GM21390 (cell line): ENCODE data around the gene SPEM3.

Experiments used
- ATAC-seq: cut with Tn5 transposase; IDR thresholded peaks from one replicate; pipeline ENCODE4 v1.9.1; 2021; ENCODE audit not compliant: unreplicated experiment

The SPEM3 gene

DNA sequence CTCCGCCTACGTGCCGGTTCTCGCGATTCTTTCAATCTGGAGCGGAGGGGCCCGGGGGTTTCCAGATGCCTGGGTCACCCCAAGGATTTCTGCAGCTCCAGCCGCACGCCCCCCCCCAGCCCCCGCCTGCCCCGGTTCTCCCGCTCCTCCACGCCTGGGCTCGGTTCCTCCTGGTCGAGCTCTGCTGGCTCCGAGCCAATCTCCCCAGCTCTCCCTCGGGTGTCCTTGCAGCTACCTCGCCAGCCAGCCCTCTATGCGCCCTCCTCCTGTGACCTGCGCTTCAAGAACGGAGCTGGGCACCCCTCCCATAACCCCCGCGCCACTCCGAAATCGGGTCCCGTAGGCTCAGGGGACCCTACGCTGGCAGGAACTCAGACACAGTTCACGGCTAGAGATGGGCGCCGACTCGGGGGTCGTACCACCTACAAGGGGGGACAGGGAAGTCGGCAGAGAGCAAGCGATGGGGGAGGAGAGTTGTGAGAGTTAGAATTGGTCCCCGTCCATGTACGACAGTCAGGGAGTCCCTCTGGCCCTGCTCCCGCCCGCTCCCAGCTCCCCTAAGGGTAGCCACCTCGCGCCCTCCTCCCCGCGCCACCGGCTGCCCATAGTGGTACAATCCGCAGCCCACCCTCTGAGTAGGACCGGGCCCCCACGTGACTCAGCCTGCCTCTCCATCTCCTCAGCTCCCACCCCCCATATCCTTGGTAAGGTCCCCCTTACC lies 11.6 kb downstream of the SPEM3 start:
- no peak for ATAC-seq

DNA sequence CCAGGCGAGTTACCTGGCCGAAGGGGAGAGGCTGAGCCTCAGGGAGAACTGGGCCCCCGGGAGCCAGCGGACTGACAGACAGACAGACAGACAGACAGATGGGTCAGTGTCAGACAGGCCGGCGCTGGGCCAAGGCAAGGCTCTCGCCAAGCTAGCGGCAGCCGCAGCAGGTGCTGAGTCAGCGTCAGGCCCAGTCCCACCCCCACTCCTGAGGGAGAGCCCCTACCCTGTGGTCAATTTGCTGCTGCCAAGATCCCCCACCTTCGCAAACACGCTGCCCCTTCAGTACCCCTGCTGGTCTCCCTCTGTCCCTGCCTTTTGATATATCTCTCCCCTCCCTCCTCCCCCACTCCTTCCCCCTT lies 12.2 kb downstream of the SPEM3 start:
- no peak for ATAC-seq

DNA sequence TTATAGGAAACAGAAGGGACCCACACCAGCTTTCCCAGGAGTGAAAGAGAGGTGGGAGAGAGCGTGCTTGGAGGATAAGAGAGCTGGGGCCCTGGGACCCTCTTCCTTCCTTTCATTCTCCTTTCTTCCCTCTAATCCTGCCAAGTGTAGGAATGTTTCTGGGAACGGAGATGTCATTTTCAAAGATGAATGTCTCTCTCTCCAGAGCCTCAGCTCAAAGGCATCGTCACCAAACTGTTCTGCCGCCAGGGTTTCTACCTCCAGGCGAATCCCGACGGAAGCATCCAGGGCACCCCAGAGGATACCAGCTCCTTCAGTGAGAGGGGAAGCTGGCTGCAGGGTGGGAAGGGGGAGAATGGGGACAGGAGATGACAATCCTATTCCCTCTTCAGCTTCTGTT lies 12.6 kb downstream of the SPEM3 start:
- no peak for ATAC-seq

DNA sequence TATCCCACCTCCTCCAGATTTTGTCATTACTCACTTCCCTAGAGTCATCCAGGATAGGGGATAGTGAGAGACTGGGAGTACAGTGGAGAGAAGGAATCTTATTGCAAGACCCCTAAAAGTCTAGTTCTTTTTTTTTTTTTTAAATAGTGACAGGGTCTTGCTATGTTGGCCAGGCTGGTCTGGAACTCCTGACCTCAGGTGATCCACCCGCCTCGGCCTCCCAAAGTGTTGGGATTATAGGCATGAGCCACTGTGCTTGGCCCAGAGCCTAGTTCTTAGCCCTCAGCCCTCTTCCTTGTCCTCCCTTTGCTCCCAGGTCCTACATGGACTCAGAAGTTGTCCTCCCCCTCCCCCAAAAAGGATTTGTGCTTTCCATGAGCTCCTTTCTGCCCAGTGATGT lies 13.5 kb downstream of the SPEM3 start:
- no peak for ATAC-seq

DNA sequence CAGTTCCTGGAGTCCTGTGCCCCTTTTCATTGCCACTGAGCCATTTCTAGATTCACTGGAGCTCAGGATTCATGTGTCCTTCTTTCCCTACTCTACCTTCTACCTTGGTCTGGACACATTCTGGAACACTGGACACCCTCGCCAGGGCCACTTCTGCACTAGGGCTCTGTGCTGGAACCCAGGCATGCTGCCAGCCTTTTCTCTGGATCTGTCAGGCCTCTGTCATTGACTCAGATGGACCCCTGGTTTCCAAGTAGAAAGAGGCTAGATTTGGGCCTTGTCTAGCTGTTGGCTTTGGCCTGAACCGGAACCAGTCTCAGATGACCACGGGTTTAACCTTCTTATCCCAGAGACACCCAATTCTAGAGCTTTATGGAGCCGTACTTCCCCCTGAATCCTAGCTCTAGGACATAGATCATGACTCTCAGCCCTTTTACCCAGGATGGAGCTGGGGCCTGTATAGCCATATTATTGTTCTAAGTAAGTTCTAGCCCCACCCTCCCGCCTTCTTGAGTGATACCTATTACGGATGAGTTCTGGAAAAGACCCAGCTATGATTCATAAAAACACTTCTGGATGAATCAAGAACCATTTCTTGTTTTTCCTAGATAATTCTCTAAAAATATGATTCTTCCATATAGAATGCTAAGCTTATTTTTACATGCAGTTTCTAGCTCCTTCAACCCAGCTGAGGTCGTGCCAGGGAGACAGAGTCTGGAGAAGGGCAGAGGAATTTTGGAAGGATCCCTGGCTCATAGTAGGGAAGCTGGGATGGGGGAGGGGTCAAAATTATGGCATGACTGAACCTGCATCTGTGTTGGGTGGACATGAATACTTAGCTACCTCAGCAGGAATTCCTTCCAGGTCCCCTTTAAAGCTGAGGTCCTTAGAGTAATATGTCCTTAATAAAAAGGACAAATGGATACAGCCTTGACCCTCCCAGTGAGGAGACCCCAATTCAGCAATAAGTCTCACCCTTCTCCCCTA lies 15.1 kb downstream of the SPEM3 start:
- ATAC-seq = no peak

DNA sequence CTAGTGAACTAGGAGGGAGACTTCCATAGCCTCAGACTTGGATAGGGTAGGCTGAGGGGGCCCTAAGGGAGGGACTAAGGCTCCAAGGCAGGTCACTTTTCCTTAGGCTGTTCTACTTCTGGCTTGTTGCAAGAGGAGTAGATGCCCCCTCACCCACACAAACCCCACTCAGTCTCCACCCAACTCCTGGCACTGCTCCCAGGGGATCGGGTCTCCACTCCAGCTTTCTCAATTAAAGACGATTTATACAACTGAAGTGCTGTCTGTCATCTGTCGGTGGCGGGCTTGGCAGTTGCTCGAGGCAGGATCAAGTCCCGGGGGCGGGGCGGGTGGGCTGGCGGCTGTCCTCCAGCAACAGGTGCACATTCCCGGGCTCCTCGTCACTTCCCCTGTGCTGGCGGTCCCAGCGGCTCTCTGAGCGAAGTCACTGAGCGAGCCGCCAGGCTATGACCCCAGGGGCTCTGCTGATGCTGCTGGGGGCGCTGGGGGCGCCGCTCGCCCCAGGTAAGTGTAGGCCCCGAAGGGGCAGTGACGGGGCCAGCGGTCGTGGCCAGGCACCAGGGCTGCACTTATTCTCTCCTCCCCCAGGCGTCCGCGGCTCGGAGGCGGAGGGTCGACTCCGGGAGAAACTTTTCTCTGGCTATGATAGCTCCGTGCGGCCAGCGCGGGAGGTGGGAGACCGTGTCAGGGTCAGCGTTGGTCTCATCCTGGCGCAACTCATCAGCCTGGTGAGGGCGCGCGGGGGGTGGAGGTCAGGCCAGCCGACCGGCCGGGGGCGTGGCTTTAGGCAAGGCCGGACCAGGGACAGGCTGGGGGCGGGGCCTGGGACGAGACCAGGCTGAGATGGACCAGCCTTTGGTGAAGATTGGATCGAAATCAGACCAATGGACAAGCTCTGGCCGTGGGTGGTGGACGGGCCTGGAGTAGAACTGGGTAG lies 16.3 kb downstream of the SPEM3 start, which contains the start of gene CHRNB1:
Gene CHRNB1, plus strand, starts transcription at position 380 of the 937 bp plus-strand sequence. Its CDS starts 67 bp downstream, at position 447.
- ATAC-seq = no peak

DNA sequence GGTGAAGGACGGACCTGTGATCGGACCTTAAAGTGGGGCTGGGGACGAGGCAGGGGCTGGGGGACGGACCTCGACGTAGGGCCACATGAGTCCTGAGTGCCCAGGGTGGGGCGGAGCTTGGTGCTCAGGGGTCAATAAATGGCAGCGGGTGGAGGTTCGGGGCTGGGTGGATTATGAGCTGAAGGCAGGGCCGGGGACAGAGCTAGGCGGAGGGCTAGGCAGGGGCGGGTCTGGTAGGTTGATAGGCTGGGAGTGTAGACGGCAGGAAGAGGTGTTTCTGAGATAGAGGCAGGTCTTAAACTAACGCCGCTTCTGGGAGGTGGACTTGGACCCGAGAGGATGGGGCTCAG lies 16.9 kb downstream of the SPEM3 start:
- ATAC-seq = no peak

DNA sequence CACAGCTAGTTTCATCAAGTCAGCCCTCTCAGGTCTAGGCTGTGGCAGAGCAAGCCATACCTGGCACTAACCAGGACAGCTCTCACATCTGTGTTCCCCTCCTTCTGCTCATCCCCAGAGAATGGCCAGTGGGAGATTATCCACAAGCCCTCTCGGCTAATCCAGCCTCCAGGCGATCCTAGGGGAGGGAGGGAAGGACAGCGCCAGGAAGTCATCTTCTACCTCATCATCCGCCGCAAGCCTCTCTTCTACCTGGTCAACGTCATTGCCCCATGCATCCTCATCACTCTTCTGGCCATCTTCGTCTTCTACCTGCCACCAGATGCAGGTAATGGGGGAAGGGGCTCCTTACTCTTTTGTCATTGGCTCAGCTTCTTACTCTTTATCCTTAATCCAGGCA lies 19.8 kb downstream of the SPEM3 start:
- no peak for ATAC-seq

DNA sequence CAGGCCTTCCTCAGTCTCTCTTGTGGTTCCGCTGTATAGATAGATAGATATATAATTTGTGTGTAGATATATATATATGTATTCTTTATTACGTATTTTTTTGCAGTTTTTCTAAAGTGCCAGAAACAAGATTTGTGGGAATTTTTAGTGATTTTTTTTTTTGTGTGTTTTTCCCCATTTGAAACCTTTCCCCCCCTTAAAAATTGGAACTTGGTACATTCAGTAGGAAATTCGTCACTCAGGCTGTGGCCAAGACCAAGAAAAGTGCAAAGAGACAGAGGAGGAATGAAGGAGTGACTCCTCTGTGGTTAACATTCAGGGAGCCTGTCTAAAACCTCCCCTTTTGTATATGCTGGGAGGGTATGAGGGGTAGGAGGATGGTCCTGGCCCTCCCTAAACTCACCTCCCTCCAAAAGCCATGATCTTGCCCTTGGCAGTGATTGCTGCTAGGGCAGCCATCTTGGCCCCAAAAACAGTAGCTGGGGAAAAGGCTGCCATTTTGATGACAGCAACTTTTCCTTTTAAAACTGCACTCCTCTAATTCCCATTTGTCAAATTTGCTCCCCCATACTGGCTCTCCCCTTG lies 31.4 kb downstream of the SPEM3 start:
- no peak for ATAC-seq

DNA sequence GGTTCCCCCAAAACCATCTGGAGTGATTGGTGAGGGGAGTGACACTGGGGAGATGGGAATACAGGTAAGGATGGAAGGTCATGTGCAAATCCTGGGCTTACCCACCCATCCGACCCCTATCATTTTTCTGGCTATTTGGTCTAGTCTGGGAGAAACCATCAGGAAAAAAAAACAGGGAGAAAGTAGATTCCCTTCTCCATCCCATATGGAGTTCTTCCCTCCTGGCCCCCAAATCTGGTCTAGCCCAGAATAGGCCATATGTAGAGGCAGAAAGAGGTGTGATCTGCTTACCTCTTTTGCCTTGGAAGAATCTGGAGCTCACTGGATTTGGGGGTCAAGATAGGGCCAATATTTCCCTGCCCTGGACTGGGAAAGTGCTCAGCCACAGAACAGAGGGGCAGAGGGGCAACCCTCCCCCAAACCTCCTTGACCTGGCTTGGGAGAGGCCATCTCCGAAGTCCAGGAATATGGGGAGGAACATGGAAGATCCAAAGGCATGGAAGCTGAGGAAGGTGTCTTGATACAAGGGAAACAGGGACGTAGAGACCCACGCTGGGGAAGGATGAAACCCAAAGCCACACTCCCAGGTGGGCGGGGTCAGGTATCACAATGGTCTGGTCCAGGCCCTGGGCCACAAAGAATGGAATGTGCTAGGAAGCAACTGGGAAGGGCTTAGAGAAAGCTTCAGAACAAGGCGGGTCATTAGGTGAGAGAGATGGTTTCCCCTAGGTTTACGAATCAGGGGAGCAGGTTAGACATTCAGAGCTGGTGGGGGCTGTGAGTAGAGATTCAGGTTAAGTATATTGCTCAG lies 32.4 kb downstream of the SPEM3 start:
- no peak for ATAC-seq

DNA sequence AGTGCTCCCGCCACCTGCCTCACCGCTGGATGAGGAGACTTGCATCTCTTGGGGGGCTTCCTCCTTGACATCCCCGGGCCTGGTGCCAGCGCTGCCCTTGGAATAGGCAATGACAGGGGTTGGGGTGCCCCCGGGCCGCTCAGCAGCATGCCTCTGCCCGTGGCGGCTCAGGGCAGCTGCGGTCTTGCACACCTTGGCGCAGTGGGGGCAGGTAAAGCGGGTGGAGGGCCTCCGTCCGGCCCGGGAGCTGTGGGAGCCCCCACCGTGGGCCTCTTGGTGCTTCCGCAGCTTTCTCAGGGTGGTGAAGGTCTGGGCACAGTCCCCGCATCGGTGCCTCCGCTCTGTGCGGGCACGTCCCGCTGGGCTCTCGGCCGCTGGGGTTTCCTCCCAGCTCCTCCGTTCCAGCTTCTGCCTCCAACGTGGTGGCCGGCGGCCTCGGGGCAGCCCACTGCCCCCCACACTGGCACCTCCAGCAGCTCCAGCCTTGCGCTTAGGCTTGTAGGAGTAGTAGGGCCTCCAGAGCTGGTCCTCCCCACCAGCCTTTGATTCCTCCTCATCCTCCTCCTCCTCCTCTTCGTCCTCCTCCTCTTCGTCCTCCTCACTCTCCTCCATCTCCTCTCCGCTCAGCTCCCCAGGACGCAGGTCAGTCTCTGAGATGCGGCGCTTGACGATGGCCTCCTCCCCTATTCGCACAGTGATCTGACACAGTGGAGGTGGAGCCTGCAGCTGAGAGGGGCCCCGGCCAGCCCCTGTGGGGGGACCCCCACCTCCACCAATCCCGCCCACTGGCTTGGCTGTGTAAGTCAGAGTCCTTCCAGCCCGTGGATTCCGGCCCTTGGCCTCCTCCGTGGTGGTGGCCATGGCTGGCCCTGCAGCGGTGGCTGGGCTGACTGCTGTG lies 34.1 kb downstream of the SPEM3 start:
- no peak for ATAC-seq

DNA sequence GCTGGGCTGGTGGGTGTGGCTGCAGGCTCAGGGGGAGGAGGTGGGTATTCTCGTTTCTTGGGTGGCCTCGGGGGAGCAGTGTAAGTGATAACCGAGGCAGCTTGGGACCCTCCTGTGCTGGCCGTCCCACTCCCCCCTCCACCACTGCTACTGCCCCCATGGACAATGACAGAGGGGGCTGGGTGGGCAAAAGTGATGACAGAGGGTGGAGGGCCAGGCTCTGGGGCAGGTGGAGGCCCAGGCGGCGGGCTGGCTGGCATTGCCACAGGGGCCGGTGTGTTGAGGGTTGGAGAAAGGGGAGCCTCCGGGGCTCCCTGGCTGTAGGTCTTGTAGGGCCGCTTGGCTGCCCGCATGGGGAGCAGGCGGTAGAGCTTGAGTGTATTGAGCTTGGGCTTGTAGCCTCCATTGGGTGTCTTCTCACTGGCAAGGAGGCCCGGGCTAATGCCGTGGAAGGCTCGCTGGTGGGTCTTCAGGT lies 34.8 kb downstream of the SPEM3 start:
- no peak for ATAC-seq

DNA sequence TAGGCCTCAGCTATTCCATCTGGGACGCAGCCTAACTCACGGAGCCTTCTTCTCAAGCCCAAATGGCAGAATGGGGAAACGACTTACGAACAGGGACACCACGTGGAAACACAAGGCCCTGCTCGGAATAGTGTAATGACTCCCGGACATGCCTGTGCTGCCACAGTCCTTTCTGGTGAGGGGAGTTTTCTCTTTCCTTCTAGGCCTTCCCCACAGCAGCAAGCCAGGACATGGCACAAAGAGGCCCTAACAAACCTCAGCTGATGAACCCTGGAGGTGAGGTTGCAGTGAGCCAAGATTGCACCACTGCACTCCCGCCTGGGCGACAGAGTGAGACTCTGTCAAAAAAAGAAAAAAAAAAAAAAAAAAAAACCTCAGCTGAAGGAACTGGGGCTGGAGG lies 35.4 kb downstream of the SPEM3 start:
- ATAC-seq = no peak

DNA sequence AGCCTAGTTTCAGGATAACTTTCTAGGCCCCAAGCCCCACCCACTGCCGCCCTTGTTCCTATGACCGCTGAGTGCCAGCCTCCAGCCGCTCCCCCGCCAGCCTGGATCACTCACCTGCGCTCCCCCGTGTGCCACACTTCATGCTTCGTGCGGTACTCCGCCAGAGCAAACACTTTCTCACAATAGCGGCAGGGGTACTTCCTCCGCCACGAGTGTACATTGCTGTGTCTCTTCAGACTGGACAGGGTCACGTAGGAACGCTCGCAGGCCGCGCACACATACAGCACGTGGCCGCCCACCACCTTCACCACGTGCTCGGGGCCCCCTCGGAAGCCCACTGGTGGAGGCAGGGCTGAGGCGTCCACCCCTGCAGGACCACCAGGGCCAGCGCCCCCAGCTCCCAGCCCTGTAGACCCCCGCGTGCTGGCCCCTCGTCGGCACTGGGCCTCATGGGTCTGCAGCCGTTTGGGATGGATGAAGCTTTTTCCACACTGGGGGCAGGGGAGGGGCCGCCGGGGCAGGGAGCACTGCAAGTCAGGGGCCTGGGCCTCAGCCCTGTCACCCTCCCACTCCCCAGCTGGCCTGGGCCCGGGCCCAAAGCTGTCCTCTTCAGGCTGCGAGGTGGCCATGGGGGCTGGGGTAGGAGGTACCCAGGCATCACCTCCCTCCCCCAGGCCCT lies 37.1 kb downstream of the SPEM3 start:
- ATAC-seq = no peak

DNA sequence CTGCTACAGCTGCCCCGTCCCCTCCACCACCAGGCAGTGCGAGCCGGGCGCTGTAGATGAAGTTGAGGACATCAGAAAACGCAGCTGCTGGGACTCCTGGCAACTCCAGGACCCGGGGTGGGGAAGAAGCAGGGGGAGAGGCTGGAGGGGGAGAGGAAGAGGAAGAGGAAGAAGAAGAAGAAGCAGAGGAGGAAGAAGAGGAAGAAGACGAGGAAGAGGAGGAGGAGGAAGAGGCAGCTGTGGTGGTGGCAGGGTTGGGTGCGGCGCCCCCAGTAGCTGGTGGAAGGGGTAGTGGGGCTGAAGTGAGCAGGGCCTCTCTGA lies 37.6 kb downstream of the SPEM3 start:
- ATAC-seq = no peak

DNA sequence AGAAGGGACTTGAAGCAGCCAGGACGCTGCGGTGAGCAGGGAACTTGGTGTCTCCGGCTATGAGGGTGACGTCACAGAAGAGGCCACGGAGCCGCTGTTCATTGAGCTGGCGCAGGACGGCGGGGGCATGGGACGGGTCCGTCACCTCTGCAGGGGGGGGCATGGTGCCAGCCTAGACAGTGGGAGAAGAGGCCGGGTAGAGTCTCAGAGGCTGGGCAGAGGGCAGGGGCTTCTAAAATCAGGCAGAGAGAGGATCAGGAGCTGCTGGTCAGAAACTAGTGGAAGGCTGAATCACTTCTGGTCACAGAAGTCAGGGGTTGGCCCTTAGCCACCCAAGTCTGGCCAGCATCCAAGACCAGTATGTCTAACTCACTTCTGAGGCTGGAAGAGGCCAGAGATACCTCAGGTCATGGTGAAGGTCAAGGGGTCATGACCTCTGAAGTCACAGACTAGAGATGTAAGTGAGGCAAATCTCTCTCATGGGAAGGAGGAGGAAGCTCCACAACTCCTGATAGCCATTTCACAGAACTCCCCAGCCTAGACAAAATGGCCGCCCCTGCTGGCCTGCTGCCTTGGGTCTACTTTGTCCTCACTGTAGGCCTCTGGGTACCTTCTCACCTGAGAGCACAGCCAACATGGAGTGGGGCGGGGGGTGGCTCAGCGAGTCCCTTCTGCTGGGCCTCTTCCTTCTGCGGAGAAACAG lies 38.1 kb downstream of the SPEM3 start:
- ATAC-seq = no peak

DNA sequence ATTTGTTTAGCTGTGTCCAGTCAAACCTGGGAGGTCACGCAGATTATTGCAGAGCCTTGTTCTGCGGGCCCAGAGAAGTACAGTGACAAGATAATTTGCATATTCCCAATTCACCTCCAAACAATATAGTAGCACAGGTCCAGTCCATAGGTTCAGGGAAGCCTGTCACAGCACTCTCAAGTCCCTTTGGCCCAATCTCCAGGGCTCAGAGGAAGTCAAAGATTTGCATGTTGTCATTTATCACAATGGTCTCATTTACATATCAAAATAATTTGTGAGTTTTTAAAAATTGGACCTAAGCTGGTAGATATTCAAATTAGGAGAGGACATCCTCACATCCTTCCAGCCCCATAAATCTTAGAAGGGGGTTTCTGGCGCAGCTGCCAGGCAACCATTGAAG lies 38.8 kb downstream of the SPEM3 start:
- ATAC-seq = no peak

DNA sequence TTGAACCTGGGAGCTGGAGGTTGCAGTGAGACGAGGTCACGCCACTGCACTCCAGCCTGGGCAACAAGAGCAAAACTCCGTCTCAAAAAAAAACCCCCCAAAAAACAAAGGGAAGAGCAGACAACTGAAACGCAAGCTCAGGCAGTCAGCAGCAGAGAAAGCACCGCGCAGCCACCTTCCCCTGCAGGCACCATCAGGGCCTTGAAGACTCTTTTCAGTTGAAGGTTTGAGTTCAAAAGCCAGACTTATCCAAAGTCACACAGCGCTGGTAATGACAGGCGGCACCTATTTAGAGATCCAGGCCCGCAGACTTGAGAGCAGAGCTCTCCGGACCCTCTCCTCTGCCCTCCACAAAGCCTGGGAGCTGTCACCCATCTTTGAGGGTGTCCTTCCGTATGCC lies 39.6 kb downstream of the SPEM3 start:
- ATAC-seq = no peak
